Rectal smooth muscle tissue (tissue), 1 donor: ENCODE measurements around the gene ADGRA1.
"Not testable (repeated sequence)": the region's sequence is repeated elsewhere in the genome, so short reads cannot be mapped to it uniquely, and the experiment has no call there.

Source experiments
- H3K27ac ChIP-seq: one replicate; pipeline ENCODE4 v1.7.0; 2013; ENCODE audit warnings: low read depth, low read length, inconsistent platforms
- H3K27me3 ChIP-seq: one replicate; pipeline ENCODE4 v1.7.0; 2013; ENCODE audit warnings: low read length; ENCODE audit not compliant: control insufficient read depth, insufficient read depth
- H3K36me3 ChIP-seq: one replicate; pipeline ENCODE4 v1.7.0; 2013; ENCODE audit warnings: low read length; ENCODE audit not compliant: control insufficient read depth, insufficient read depth
- H3K4me1 ChIP-seq: one replicate; pipeline ENCODE4 v1.7.0; 2013; ENCODE audit warnings: low read length; ENCODE audit not compliant: control insufficient read depth, insufficient read depth
- H3K4me3 ChIP-seq: one replicate; pipeline ENCODE4 v1.7.0; 2013; ENCODE audit warnings: low read length
- H3K9ac ChIP-seq: one replicate; pipeline ENCODE4 v1.7.0; 2013; ENCODE audit warnings: low read length

ADGRA1 gene

DNA sequence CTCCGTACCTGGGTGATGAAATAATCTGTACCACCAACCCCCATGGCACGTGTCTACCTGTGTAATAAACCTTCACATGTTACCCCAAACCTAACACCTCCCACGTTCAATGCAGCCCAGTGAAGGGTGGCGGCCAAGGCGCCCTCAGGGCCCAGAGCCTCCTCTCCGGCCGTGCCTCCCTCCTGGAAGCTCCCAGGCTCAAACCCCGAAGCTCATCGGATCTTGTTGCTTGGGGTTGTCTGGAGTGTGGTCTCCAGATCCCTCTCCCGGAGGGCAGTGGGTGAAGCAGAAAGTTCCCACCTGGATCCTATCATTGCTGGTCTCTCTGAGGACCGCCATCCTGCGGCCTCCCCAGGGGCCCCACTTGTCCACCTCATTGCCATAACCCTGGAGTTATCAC, 62.9 kb downstream of the ADGRA1 start:
- Histone ChIP-seq H3K27me3 (peaks cover under 1% of the 10 kb centered on the region), H3K4me3 (no peak overlapping the region), H3K36me3 (no peaks in the 10 kb centered on the region), H3K9ac (no peak overlapping the region), H3K4me1 (no peaks in the 10 kb centered on the region), H3K27ac (no peak overlapping the region)

DNA sequence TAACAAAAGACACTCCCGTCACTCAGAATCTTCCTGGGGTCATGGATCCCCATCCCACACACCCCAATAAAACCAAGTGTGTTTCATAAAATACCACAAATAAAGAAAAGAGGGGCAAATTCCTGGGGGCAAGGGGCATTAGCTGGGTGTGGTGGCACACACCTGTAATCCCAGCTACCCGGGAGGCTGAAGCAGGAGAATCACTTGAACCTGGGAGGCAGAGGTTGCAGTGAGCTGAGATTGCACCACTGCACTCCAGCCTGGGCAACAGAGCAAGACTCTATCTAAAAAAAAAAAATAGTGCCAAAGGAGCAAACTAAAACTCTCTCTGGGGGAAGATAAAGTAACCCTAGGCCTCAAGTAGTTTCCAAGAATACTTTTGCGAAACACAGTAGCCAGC, 63.3 kb downstream of the ADGRA1 start:
- H3K4me1 ChIP-seq, H3K4me3 ChIP-seq, H3K27me3 ChIP-seq, H3K36me3 ChIP-seq, H3K9ac ChIP-seq, H3K27ac ChIP-seq: not testable (repeated sequence)

DNA sequence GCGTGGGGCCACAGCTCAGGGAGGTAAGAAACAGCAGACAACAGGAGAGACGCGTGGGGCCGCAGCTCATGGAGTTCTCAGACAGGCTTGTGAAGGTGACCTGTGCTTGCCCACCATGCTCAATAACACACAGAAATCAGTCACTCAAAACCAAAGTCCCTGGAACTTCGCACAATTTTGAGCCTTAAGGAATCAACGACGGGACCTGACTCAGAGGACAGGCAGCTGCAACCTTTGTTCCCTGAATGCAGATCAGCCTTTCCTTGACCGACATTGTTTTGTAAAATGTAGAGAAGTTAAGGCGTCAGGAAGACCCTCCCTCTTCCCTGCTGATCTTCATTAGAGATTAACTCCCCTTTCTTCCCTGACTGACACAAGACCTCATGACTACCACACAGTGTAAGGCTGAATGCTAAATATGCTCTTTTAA, 63.8 kb downstream of the ADGRA1 start:
- Histone ChIP-seq H3K27ac (no peak overlapping the region), H3K9ac (no peak overlapping the region), H3K4me3 (no peak overlapping the region), H3K27me3 (no peaks in the 10 kb centered on the region), H3K4me1 (no peaks in the 10 kb centered on the region), H3K36me3 (no peaks in the 10 kb centered on the region)

DNA sequence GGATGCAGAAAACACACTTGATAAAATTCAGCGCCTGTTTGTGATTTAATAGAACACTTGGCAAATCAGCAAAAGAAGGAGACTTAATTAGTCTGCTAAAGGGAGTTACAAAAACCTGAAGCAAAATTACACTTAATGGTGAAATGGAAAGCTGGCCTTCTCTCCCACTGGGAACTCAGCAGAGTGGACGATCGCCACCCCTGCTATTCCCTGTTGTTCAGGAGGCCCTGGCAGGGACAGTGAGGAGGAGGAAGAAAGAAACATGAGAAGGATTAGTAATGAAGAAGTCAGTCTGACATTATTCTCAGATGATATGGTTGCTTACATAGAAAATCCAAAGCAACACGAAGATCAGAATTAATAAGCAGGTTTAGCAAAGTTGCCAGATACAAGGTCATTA, 66.7 kb downstream of the ADGRA1 start:
- Histone ChIP-seq H3K4me3 (no peak overlapping the region), H3K27me3 (no peaks in the 10 kb centered on the region), H3K9ac (no peak overlapping the region), H3K36me3 (no peaks in the 10 kb centered on the region), H3K4me1 (no peaks in the 10 kb centered on the region), H3K27ac (no peak overlapping the region)

DNA sequence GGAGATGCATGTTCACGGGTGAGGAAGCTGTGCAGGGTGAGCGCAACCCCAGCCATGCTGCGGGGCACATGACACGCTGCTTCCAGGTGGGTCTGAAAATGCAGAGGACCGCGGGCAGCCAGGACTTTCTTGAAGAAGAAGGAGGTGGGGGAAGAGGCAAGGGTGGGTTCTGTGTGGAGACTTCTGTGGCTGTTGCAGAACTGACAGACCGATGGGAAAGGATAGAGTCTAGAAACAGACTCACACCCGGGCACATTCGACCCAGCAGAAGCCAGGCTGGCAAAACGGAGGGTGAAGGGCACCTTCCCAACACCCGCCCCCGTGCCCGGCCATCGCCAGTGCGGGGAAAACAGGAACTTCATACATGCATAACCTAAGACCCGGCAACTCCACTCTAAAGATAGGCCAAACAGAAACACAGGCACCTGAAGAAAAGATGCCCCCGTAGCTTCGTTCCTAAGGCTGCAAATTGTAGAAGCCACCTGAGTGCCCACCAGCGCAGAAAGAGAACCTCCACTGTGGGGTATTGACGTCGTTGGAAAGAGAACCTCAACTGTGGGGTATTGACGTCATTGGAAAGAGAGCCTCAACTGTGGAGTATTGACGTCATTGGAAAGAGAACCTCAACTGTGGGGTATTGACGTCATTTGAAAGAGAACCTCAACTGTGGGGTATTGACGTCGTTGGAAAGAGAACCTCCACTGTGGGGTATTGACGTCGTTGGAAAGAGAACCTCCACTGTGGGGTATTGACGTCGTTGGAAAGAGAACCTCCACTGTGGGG, 67.5 kb downstream of the ADGRA1 start:
- H3K4me3 ChIP-seq = no peak overlapping the region

DNA sequence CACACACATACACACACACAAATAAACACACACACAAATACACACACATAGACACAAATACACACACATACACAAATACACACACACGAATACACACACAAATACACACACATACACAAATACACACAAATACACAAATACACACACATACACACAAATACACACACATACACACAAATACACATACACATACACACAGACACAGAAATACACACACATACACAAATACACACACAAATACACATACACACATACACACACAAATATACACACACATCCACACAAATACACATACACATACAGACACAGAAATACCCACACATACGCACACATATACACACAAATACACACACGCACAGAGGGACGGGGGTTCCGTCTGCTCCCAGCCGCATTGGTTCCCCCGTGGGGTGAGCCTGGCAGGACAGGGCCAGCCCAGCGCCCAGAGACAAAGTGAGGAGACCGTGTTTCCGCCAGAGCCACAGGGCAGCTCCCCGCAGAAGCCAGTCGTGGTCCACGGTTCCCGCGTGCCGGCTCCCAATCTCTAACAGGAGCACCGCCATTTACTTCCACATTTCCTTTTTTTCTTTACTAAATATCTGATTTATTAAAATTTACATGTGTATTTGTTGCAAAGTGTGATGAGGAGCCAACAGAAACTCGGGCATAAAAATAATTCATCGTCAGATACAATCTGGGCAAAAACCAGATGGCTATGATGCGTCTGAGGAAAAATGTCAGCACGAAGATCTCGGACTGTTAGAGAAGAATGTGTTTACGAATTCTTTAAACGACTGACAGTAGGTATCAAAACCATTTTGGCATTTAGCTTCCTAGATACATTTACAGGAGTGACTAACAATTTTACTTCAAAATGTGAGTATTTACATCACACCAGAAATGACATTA, 69.2 kb downstream of the ADGRA1 start:
- no peaks in the 10 kb centered on the region for H3K36me3 ChIP-seq

More for the DNA sequence above, 67.5 kb downstream of the ADGRA1 start:
- H3K36me3 ChIP-seq = no peaks in the 10 kb centered on the region
- no peaks in the 10 kb centered on the region for H3K27me3 ChIP-seq
- H3K9ac ChIP-seq = no peak overlapping the region
- H3K27ac ChIP-seq = no peak overlapping the region
- H3K4me1 ChIP-seq = no peaks in the 10 kb centered on the region

DNA sequence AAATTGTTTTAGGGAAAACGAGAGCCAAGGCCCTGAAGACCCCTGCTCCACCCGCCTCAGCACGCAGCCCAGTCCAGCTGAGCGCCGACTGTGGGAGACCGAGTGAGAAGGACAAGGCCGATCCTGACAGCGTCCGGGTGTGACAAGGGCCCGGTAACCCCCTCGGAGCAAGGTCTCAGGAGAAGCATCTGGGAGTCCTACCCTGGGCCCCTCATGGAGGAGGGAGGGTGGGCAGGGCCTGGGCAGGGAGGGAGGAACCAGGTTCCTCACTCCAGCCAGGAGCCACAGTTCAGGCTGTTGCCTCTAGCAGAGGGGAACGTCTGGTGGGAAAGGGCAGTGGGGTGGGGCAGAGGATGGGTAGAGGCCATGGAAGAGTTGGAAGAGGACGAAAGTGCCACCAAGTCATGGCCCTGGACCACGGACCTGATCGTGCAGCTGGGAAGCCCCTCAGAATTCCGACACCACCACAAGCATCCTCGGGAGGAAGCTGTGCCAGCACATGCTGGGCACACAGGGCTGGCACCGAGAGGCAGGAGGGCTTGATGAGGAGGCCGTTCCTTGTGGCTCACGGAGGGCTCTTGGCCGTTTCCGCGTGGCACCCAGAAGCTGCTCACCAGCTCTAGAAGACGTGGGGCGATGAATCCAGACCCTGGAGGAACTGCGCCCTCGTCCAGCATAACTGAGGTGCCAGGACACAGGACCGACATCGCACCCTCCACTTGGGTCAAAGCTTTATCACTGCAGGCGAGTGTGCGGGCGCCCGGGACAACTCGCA, 70.1 kb downstream of the ADGRA1 start:
- Histone ChIP-seq H3K4me1 (no peaks in the 10 kb centered on the region), H3K9ac (no peak overlapping the region), H3K27me3 (peaks cover 9% of the 10 kb centered on the region), H3K4me3 (no peak overlapping the region), H3K27ac (no peak overlapping the region), H3K36me3 (no peaks in the 10 kb centered on the region)

More for the DNA sequence above, 69.2 kb downstream of the ADGRA1 start:
- Histone ChIP-seq H3K27ac (no peak overlapping the region), H3K27me3 (peaks cover 7% of the 10 kb centered on the region), H3K4me3 (no peak overlapping the region), H3K9ac (no peak overlapping the region), H3K4me1 (no peaks in the 10 kb centered on the region)

DNA sequence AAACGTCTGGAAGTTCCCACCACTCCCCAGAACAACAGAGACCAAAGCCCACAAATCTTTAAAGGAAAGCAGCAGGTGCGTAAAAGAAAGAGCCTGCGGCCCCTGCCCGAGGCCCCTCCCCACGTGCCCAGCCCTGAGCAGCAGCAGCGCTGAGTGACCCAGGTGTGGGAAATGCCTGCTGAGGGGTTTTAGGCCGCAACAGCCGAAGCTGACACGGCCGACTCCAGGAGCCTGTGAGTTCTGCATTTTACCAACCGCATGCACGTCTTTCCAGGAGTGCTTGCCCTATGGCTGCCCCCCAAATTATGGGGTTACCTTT, 70.7 kb downstream of the ADGRA1 start:
- no peak overlapping the region for H3K4me3 ChIP-seq
- H3K9ac ChIP-seq = no peak overlapping the region
- no peaks in the 10 kb centered on the region for H3K36me3 ChIP-seq
- no peaks in the 10 kb centered on the region for H3K4me1 ChIP-seq
- H3K27me3 ChIP-seq = peaks cover 12% of the 10 kb centered on the region
- no peak overlapping the region for H3K27ac ChIP-seq

DNA sequence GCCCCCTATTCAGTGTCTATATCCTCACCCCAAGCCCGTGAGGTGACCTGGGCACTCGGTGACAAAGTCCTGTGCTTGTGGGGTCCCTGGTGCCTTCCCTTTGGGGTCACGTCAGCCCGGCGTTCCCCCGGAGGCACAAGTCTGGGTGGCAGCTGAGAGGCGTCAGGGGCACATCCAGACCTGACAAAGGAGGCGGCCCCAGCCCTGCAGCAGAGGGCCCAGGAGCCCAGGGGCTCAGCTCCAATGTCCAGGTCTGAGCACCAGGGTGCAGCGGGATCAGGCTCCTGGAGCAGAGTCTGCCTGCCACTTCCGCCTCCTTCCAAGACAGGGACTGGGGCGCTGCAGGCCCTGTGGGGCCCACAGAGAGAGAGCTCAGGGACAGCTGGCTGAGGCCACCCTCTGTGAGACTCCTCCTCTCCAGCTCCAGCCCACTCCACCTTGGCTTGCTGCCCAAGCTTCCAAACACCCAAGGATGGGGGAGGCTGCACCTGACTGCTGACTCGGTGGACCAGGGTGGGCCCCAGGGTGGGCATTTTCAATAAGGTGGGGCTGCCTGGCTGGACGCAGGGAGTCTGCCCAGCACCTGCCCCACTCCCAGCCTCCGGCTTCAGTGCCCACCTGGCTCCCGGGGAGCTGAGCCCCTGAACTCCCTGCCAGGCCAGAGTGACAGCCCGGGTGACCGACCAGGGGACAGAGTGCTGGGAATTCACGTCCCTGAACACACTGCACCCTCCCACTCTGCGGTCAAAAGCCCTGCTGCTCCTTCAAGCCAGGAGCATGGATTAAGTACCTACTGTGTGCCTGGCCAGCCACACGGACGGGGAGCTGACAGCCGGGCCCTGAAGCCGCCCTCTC, 71.3 kb downstream of the ADGRA1 start:
- Histone ChIP-seq H3K27ac (no peak overlapping the region), H3K9ac (no peak overlapping the region), H3K36me3 (no peaks in the 10 kb centered on the region), H3K27me3 (peaks cover 12% of the 10 kb centered on the region), H3K4me3 (no peak overlapping the region), H3K4me1 (no peaks in the 10 kb centered on the region)

DNA sequence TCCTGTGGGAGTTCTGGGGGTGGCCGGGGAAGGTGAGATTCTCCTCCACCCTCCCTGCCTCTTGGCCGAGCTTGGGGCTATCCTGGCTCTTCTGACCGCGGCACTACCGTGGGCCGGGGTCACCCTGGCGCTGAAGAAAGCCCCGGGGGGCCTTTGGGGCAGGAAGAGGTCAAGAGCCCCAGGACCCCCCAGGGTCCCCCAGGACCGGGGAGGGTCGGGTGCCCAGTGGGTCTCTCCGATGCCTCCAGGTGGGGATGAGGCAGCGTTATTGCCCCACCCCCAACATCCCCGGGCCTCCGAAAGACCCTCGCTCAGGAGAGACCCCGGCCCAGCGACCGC, 71.9 kb downstream of the ADGRA1 start:
- peaks cover 12% of the 10 kb centered on the region for H3K27me3 ChIP-seq
- no peak overlapping the region for H3K27ac ChIP-seq
- no peaks in the 10 kb centered on the region for H3K4me1 ChIP-seq
- no peaks in the 10 kb centered on the region for H3K36me3 ChIP-seq
- H3K4me3 ChIP-seq = no peak overlapping the region
- H3K9ac ChIP-seq = no peak overlapping the region

DNA sequence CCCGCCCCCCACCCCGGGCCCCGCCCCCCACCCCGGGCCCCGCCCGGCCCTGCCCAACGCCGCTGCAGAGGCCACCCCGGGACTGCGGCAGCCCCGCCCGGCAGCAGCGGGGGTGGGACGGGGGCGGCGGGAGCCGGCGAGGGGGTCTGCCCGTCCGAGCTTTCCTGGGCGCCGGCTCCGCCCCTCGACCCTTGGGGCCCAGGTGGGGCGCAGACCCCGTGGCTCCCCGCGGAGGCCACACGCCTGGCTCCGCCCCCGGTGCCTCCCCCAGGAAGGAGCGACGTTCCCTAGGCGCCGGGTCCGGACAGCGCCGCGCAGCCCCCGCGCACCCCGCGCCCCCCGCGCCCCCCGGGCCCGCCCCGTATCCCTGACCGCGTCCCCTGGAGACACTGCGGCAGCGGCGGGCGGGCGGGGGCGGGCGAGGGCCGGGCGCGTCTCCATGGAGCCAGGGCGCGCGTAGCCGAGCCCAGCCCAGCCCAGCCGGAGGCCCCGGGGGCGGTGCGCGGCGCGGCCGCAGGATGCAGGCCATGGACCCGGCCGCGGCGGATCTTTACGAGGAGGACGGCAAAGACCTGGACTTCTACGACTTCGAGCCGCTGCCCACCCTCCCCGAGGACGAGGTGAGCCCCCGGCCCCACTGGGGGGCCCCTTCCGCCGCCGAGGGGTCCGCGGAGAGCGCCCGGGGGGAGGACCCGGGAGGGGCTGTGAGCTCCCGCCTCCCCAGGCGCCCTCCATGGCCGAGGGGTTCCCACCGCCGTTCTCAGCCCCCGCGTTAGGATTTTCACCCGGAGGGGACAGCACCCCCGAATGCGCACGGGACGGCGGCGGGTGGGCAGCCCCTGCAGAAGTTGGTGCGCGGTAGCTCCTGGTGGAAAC, 72.5 kb downstream of the ADGRA1 start, which contains the start of gene KNDC1:
TSS of gene KNDC1 (plus strand) at position 270 of the 876 bp plus-strand sequence. CDS start at position 519, 249 bp downstream.
- Histone ChIP-seq H3K27ac (no peak within 1 kb of the TSS), H3K4me3 (peak within 1 kb of the TSS; percentile 51), H3K9ac (no peak within 1 kb of the TSS), H3K4me1 (no peaks in the 10 kb centered on the region), H3K36me3 (no peaks in the 10 kb centered on the region), H3K27me3 (peaks cover 12% of the 10 kb centered on the region)
